ENCODE measurements around the gene PLK5.

- TF ChIP-seq POLR2AphosphoS5 (IDR thresholded peaks at IDR 0.05; ENCODE audit: low read depth) (no peak), JUNB (IDR thresholded peaks at IDR 0.05; ENCODE audit: unreplicated experiment) (no peak), CTCF (conservative IDR thresholded peaks at IDR 0.05; ENCODE audit: low read depth in 2 of 2) (no peak), EZH2 (IDR thresholded peaks at IDR 0.05; ENCODE audit: low read depth, unreplicated experiment) (no peak), CREB1 (CRISPR knock-in tag; IDR thresholded peaks at IDR 0.05; ENCODE audit: low read depth) (no peak), REST (IDR thresholded peaks at IDR 0.05; ENCODE audit: unreplicated experiment) (no peak)
Measured at GRCh38 chr19:1526979-1527649, 3.2 kb downstream of the PLK5 start.

All from GM23338 (cell line).